WTC11 (cell line): Measurements from ENCODE around the gene SPOCK1. TPM values are rescaled to one million over a fixed set of nuclear protein-coding genes. Genes with fewer than 3 reads are reported as not detected.

Experiments used
- ATAC-seq: fragments of 200-7000 bp; cut with Tn5 transposase; 2 replicates; pipeline ENCODE4 v1.10.0; 2021; ENCODE audit warnings: mild to moderate bottlenecking, moderate library complexity
- CTCF ChIA-PET: fragments of 300-600 bp; sonication (Branson Sonifier 250); formaldehyde crosslinking; loops from one replicate; lab custom pipeline; 2021; ENCODE audit warnings: antibody characterized with exemption; lab: Charles Lee
- POLR2A ChIA-PET: fragments of 350-600 bp; sonication (Branson Sonifier 250); formaldehyde crosslinking; loops from one replicate; lab custom pipeline; 2021; ENCODE audit warnings: antibody characterized with exemption; lab: Charles Lee
- DNase-seq: peaks from one replicate; pipeline ENCODE4 v3.0.0; 2021; ENCODE audit warnings: low spot score
- H3K27ac Mint-ChIP-seq: 2 replicates; pipeline ENCODE4 v1.8.0; 2021; ENCODE audit warnings: mixed read lengths
- H3K27me3 Mint-ChIP-seq: 2 replicates; pipeline ENCODE4 v1.8.0; 2021; ENCODE audit warnings: low read depth, mild to moderate bottlenecking, moderate library complexity, mixed read lengths
- H3K36me3 Mint-ChIP-seq: 2 replicates; pipeline ENCODE4 v1.8.0; 2021; ENCODE audit warnings: mixed read lengths
- H3K4me1 Mint-ChIP-seq: 2 replicates; pipeline ENCODE4 v1.8.0; 2022; ENCODE audit warnings: mixed read lengths
- H3K4me3 Mint-ChIP-seq: 2 replicates; pipeline ENCODE4 v1.8.0; 2021; ENCODE audit warnings: mild to moderate bottlenecking, moderate library complexity, mixed read lengths
- H3K9me3 Mint-ChIP-seq: 2 replicates; pipeline ENCODE4 v1.8.0; 2021; ENCODE audit warnings: mixed read lengths
- ATF1 ChIP-seq: sonication (generic); formaldehyde crosslinking; IDR thresholded peaks from 2 replicates; pipeline ENCODE4 v1.8.1; 2023; ENCODE audit warnings: mild to moderate bottlenecking, moderate library complexity, missing genetic modification reagents
- EMX1 ChIP-seq: fragments of 250-450 bp; sonication (Bioruptor Pico); IDR thresholded peaks from 2 replicates; pipeline ENCODE4 v1.8.0; 2021; ENCODE audit warnings: mild to moderate bottlenecking
- FOXK1 ChIP-seq: sonication (generic); formaldehyde crosslinking; IDR thresholded peaks from 2 replicates; pipeline ENCODE4 v1.8.0; 2022; ENCODE audit warnings: mild to moderate bottlenecking, moderate library complexity, missing genetic modification reagents
- FOXP1 ChIP-seq: sonication (generic); formaldehyde crosslinking; IDR thresholded peaks from 2 replicates; pipeline ENCODE4 v1.8.0; 2022; ENCODE audit warnings: missing genetic modification reagents, mild to moderate bottlenecking, moderate library complexity, borderline replicate concordance
- JAZF1 ChIP-seq: fragments of 250-450 bp; sonication (Bioruptor Pico); IDR thresholded peaks from 2 replicates; pipeline ENCODE4 v1.9.0; 2021; ENCODE audit warnings: moderate library complexity, mild to moderate bottlenecking, inconsistent platforms
- KAT7 ChIP-seq: sonication (generic); formaldehyde crosslinking; IDR thresholded peaks from 2 replicates; pipeline ENCODE4 v1.8.1; 2023; ENCODE audit warnings: missing genetic modification reagents, mild to moderate bottlenecking, borderline replicate concordance
- MYBL2 ChIP-seq: sonication (generic); formaldehyde crosslinking; IDR thresholded peaks from 2 replicates; pipeline ENCODE4 v1.8.1; 2023; ENCODE audit warnings: mild to moderate bottlenecking, moderate library complexity, missing genetic modification reagents
- NR3C1 ChIP-seq: sonication (generic); formaldehyde crosslinking; conservative IDR thresholded peaks from 2 replicates; pipeline ENCODE4 v1.8.1; 2023; ENCODE audit warnings: low read depth, mild to moderate bottlenecking, missing genetic modification reagents
- ZNF232 ChIP-seq: sonication (generic); formaldehyde crosslinking; IDR thresholded peaks from 2 replicates; pipeline ENCODE4 v1.8.0; 2022; ENCODE audit warnings: mild to moderate bottlenecking, missing genetic modification reagents
- ZNF396 ChIP-seq: fragments of 250-450 bp; sonication (Bioruptor Pico); IDR thresholded peaks from 2 replicates; pipeline ENCODE4 v1.8.0; 2021; ENCODE audit warnings: mild to moderate bottlenecking, moderate library complexity, borderline replicate concordance
- ZNF416 ChIP-seq: fragments of 250-450 bp; sonication (Bioruptor Pico); IDR thresholded peaks from 2 replicates; pipeline ENCODE4 v1.9.0; 2021; ENCODE audit warnings: mild to moderate bottlenecking, inconsistent platforms
- ZNF671 ChIP-seq: fragments of 250-450 bp; sonication (Bioruptor Pico); IDR thresholded peaks from 2 replicates; pipeline ENCODE4 v1.8.0; 2021; ENCODE audit warnings: mild to moderate bottlenecking
- total RNA-seq: library from RNA; stranded (reverse); gene quantifications from 3 replicates; pipeline ENCODE4 v1.2.3, GENCODE V29; 2021
- TF ChIP-seq, protein P1 (sequence below): sonication (generic); formaldehyde crosslinking; IDR thresholded peaks from 2 replicates; pipeline ENCODE4 v1.8.1; 2022; ENCODE audit warnings: low read depth, mild to moderate bottlenecking, moderate library complexity, missing genetic modification reagents, borderline replicate concordance
- TF ChIP-seq, protein P2 (sequence below): sonication (generic); formaldehyde crosslinking; IDR thresholded peaks from 2 replicates; pipeline ENCODE4 v1.8.0; 2022; ENCODE audit warnings: mild to moderate bottlenecking, missing genetic modification reagents
- TF ChIP-seq, protein P3 (sequence below): fragments of 250-450 bp; sonication (Bioruptor Pico); IDR thresholded peaks from 2 replicates; pipeline ENCODE4 v1.9.0; 2021; ENCODE audit warnings: mild to moderate bottlenecking
- TF ChIP-seq, protein P4 (sequence below): sonication (generic); formaldehyde crosslinking; IDR thresholded peaks from 2 replicates; pipeline ENCODE4 v1.8.1; 2023; ENCODE audit warnings: mild to moderate bottlenecking, missing genetic modification reagents, moderate library complexity
- TF ChIP-seq, protein P5 (sequence below): sonication (generic); formaldehyde crosslinking; IDR thresholded peaks from 2 replicates; pipeline ENCODE4 v1.8.1; 2023; ENCODE audit warnings: mild to moderate bottlenecking, missing genetic modification reagents
- TF ChIP-seq, protein P6 (sequence below): sonication (generic); formaldehyde crosslinking; IDR thresholded peaks from 2 replicates; pipeline ENCODE4 v1.8.1; 2022; ENCODE audit warnings: mild to moderate bottlenecking, missing genetic modification reagents, moderate library complexity, borderline replicate concordance

Gene SPOCK1
- total RNA-seq, 1 experiment from 2014 or later = 15.2 TPM

DNA sequence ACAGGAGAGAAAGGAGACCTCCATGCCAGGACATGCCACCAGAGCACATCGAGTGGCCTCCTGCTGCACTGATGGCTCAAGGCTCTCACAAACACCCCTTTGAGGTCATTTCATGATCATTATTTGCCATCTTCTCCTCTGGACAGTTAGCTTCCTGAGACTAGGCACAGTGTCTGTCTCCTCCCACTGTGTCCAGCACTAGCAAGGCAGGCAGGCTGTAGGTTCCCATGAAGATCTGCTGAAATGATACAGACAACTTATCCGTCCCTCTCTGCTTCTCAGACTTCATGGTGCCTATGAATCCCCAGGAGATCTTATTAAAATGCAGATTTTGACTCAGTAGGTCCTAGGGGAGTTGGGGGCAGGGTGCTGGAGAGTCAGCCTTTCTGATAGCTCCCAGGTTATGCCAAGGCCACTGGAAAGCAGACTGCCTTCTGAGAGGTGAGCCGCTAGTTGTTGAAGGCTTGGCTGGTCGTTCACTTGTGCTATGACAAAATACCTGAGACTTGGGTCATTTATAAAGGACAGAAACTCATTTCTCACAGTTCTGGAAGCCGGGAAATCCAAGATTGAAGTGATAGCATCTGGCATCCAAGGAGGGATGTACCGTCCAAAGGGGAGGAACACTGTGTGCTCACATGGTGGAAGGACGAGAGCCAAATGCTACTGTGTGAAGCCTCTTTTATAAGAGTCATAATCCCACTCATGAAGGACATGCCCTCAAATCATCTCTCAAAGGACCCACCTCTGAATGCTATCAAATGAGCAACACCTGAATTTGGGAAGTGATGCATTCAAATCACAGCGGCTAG, 183.4 kb downstream of the SPOCK1 start (continued):
- TF ChIP-seq, protein P1, sequence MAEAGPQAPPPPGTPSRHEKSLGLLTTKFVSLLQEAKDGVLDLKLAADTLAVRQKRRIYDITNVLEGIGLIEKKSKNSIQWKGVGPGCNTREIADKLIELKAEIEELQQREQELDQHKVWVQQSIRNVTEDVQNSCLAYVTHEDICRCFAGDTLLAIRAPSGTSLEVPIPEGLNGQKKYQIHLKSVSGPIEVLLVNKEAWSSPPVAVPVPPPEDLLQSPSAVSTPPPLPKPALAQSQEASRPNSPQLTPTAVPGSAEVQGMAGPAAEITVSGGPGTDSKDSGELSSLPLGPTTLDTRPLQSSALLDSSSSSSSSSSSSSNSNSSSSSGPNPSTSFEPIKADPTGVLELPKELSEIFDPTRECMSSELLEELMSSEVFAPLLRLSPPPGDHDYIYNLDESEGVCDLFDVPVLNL (CRISPR knock-in tag) = no peak
- TF ChIP-seq, protein P2, sequence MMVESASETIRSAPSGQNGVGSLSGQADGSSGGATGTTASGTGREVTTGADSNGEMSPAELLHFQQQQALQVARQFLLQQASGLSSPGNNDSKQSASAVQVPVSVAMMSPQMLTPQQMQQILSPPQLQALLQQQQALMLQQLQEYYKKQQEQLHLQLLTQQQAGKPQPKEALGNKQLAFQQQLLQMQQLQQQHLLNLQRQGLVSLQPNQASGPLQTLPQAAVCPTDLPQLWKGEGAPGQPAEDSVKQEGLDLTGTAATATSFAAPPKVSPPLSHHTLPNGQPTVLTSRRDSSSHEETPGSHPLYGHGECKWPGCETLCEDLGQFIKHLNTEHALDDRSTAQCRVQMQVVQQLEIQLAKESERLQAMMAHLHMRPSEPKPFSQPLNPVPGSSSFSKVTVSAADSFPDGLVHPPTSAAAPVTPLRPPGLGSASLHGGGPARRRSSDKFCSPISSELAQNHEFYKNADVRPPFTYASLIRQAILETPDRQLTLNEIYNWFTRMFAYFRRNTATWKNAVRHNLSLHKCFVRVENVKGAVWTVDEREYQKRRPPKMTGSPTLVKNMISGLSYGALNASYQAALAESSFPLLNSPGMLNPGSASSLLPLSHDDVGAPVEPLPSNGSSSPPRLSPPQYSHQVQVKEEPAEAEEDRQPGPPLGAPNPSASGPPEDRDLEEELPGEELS (CRISPR knock-in tag) = no peak
- TF ChIP-seq, protein P3, sequence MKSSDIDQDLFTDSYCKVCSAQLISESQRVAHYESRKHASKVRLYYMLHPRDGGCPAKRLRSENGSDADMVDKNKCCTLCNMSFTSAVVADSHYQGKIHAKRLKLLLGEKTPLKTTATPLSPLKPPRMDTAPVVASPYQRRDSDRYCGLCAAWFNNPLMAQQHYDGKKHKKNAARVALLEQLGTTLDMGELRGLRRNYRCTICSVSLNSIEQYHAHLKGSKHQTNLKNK (CRISPR knock-in tag) = no peak
- TF ChIP-seq ZNF416 (CRISPR knock-in tag) (no peak), MYBL2 (no peak), ZNF232 (no peak), EMX1 (CRISPR knock-in tag) (no peak), NR3C1 (CRISPR knock-in tag) (no peak), JAZF1 (CRISPR knock-in tag) (no peak), ZNF671 (no peak)
- TF ChIP-seq, protein P4, sequence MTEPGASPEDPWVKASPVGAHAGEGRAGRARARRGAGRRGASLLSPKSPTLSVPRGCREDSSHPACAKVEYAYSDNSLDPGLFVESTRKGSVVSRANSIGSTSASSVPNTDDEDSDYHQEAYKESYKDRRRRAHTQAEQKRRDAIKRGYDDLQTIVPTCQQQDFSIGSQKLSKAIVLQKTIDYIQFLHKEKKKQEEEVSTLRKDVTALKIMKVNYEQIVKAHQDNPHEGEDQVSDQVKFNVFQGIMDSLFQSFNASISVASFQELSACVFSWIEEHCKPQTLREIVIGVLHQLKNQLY (CRISPR knock-in tag) = no peak
- TF ChIP-seq, protein P5, sequence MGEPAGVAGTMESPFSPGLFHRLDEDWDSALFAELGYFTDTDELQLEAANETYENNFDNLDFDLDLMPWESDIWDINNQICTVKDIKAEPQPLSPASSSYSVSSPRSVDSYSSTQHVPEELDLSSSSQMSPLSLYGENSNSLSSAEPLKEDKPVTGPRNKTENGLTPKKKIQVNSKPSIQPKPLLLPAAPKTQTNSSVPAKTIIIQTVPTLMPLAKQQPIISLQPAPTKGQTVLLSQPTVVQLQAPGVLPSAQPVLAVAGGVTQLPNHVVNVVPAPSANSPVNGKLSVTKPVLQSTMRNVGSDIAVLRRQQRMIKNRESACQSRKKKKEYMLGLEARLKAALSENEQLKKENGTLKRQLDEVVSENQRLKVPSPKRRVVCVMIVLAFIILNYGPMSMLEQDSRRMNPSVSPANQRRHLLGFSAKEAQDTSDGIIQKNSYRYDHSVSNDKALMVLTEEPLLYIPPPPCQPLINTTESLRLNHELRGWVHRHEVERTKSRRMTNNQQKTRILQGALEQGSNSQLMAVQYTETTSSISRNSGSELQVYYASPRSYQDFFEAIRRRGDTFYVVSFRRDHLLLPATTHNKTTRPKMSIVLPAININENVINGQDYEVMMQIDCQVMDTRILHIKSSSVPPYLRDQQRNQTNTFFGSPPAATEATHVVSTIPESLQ = no peak
- TF ChIP-seq, all 79 proteins: peak for 0

DNA sequence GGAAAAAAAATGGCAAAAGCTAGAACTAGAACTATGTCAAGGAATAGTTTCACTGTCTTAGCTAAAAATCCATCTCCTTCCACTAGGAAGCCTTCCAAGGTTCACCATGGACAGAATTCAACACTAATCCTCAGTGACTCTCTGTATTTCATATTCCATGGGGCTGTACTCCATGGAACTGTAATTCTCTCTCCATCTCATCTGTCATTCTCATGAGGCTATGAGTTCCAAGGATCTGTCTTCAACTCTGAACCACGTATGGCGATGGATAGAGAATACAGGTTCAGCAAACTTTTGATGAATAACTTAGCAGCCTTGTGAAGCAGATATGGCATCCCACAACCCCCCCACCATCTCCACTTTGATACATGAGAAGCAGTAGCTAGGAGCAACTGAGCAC, 184.0 kb downstream of the SPOCK1 start:
- no peak overlapping the region for H3K27ac Mint-ChIP-seq
- POLR2A ChIA-PET = interaction anchor here (0.6 kb wide), 1 partner anchor 229 kb away, joined by 3 read pairs; no protein-coding TSS in a partner anchor
- H3K27me3 Mint-ChIP-seq = no peaks in the 10 kb centered on the region
- no peaks in the 10 kb centered on the region for H3K9me3 Mint-ChIP-seq
- no peaks in the 10 kb centered on the region for H3K36me3 Mint-ChIP-seq
- TF ChIP-seq ATF1 (CRISPR knock-in tag) (no peak), FOXP1 (no peak), FOXK1 (CRISPR knock-in tag) (no peak), ZNF396 (CRISPR knock-in tag) (no peak), KAT7 (CRISPR knock-in tag) (no peak)
- TF ChIP-seq, protein P6, sequence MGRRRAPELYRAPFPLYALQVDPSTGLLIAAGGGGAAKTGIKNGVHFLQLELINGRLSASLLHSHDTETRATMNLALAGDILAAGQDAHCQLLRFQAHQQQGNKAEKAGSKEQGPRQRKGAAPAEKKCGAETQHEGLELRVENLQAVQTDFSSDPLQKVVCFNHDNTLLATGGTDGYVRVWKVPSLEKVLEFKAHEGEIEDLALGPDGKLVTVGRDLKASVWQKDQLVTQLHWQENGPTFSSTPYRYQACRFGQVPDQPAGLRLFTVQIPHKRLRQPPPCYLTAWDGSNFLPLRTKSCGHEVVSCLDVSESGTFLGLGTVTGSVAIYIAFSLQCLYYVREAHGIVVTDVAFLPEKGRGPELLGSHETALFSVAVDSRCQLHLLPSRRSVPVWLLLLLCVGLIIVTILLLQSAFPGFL (CRISPR knock-in tag) = no peak
- H3K4me1 Mint-ChIP-seq = peaks cover 30% of the 10 kb centered on the region
- CTCF ChIA-PET = no interaction called here
- ATAC-seq (no peak), DNase-seq (no peak)
- no peak overlapping the region for H3K4me3 Mint-ChIP-seq
